Left renal cortex interstitium (tissue), 4 donors: ENCODE measurements around the gene ZMYM5. TPM values are rescaled to one million over a fixed set of nuclear protein-coding genes. Genes with fewer than 3 reads are reported as not detected.

Source experiments
- polyA plus RNA-seq, 4 donors: library from polyadenylated mRNA; unstranded; fragments of 120-200 nt; gene quantifications; one replicate each; pipeline ENCODE4 v1.2.1, GENCODE V29; 2013; ENCODE audit not compliant: insufficient read length in 4 of 4

Gene ZMYM5
- polyA plus RNA-seq, 4 donors = 17.5 to 32.2 (median 25.0) TPM

Other genes starting within 250 kb of the ZMYM5 start
- 10 to 100 TPM; 50.4 to 89.3 (median 70.7) TPM for gene MPHOSPH8, start 230.0 kb downstream of the ZMYM5 start, polyA plus RNA-seq
- 10 to 100 TPM; 72.7 to 89.7 (median 85.1) TPM for gene PSPC1, start 80.7 kb downstream of the ZMYM5 start, polyA plus RNA-seq
- 100 to 1,000 TPM in 3 of 4 donors, 10 to 100 TPM in 1; 91.2 to 143 (median 111) TPM for gene ZMYM2, start 95.1 kb upstream of the ZMYM5 start, polyA plus RNA-seq